Fibroblast of skin of left biceps (primary cell): ENCODE data around the gene DIAPH3.
"Not testable (repeated sequence)": the region's sequence is repeated elsewhere in the genome, so short reads cannot be mapped to it uniquely, and the experiment has no call there.

ENCODE experiments used
- DNase-seq, 2 experiments: peaks; one replicate each; pipeline ENCODE4 v3.0.0-alpha.2; 2013; ENCODE audit warnings: low read depth in 2 of 2

Gene DIAPH3

GRCh38 chr13:60094385-60095088 lies 69.2 kb downstream of the DIAPH3 start:
- DNase-seq, result no peak

DNA sequence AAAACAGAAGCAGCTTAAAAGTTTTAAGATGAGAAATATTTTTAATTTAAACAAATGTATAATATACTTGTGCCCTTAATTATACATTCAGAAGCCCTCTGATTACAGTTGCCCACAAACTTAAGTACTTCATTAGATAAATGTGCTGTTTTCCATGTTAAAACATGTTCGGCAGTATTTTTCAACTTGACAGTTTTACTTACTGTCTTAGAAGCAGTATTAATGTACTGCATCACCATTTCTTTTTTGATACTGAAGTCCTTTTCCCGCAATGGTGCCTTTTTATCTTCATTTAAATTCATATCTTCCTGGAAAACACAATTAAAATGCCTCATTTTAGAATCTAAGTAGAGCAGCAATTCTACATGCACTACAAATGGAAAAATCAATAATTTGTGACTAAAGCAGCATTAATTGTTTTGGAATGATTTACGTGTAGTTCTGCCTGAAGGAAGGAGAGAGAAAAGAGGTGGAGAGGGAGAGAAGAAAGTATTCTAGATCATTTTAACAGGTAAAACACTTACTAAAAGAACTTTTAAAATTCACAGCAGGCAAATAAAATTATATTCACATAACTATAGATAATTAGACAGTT lies 70.2 kb downstream of the DIAPH3 start:
- DNase-seq, result no peak

DNA sequence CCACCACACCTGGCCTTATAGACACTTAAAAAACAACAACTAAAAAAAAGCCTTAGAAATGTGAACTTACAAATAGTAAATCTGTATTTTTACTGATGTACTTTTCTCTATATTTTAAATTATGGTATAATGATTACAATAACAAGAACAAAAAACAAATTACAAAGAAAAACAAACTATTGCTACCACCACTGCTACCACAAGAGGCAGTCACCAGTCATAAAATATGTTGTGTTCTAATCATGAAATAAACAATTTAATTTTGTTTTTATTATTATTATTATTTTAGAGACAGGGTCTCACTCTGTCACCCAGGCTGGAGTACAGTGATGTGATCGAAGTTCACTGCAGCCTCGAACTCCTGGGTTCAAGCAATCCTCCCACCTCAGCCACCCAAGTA lies 72.2 kb downstream of the DIAPH3 start:
- DNase-seq, result no peak

DNA sequence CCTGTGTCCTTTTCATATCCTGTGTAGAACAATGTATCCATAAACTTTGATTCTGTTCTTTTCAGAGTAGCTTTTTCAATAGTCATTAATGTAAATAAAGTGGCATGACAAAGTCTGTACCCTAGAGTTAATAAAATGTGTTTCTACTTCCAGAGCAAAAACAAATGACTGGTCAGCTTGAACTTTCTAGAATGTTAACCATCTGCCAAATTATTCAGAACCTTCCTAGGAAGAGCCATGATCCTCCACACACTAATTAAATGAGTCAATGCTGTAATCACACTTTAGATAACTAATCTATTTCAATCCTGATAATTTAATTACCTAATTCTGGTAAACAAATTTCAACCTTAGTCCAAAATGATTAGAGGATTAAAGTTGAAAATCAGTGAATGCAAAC lies 73.2 kb downstream of the DIAPH3 start:
- DNase-seq, result no peak

DNA sequence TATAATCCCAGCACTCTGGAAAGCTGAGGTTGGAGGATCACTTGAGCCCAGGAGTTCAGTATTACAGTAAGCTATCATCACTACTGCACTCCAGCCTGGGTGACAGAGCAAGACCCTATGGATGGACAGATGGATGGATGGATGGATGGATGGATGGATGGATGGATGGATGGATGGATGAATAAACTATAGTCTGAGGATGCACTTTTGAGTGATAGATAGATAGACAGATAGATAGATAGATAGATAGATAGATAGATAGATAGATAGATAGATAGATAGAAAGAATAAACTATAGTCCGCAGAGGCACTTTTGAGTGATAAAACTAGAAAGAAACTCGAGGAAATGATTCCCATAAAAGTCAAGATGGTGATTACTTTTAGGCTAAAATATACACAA lies 79.9 kb downstream of the DIAPH3 start:
- not testable (repeated sequence) for DNase-seq

GRCh38 chr13:60080850-60081249 lies 82.9 kb downstream of the DIAPH3 start:
- peak; percentile 82 to 85 for DNase-seq

GRCh38 chr13:60078226-60078625 lies 85.5 kb downstream of the DIAPH3 start:
- no peak for DNase-seq

DNA sequence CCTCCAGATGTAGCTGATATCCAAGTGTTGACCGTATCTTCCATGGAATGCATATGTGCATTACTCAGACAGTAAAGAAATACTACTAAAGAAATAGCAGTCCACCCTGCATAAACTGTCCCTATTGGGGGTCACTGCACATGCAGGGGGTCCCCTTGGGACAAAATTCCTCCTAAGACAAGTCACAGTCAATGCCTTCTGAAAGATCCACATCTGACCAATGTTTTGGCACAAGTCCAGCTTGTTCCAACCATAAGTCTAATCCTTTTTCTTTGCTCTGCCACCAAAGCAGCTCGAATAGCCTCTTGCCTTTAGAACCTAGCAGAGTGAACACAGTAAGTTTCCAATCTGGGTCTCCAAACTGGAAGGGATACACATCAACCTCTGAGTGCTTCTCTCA lies 87.9 kb downstream of the DIAPH3 start:
- no peak for DNase-seq

- DNase-seq, result no peak
Measured at GRCh38 chr13:60074397-60074796, 89.3 kb downstream of the DIAPH3 start.

DNA sequence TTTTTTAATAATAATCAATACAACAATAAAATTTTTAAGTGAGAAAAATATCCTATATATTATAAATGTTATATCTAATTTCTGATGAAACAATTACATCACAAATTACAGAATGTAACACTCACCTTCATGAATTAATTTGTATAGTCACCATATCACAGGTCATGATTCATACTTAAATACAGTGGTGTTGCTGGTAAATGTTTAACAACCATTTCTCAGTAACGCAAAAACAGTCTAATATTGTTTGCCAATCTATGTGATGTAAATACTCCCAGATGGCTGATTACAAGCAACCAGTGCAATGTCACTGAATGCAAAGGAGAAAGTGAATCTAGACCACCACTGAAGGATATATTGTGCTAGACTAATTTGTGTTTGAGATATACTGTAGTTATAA lies 97.5 kb downstream of the DIAPH3 start:
- DNase-seq, result no peak

GRCh38 chr13:60062502-60062901 lies 101.2 kb downstream of the DIAPH3 start:
- DNase-seq, result no peak

DNA sequence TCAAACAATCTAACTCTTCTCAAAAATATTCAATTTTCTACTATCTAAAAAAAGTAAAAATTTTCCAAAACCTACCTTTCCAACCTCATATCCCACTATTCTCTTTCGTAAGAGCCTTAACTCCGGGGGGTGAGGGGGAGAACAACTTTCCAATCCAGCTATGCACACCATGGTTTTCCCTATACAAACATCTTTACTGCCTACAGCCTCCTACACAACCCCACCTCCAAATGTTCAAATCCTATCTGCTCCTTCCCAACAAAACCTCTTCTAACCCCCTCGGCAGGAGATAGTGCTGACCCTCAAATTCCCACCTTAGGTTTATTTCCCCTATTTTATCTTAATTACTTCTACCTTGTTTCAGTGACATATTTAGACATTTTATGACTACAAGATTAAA lies 102.0 kb downstream of the DIAPH3 start:
- DNase-seq, result no peak

- no peak for DNase-seq
Measured at GRCh38 chr13:60051754-60052285, 111.9 kb downstream of the DIAPH3 start.

- DNase-seq, result not testable (repeated sequence)
Measured at GRCh38 chr13:60048353-60048752, 115.4 kb downstream of the DIAPH3 start.

GRCh38 chr13:60047918-60048317 lies 115.8 kb downstream of the DIAPH3 start:
- no peak for DNase-seq

GRCh38 chr13:60044321-60044720 lies 119.4 kb downstream of the DIAPH3 start:
- no peak for DNase-seq

DNA sequence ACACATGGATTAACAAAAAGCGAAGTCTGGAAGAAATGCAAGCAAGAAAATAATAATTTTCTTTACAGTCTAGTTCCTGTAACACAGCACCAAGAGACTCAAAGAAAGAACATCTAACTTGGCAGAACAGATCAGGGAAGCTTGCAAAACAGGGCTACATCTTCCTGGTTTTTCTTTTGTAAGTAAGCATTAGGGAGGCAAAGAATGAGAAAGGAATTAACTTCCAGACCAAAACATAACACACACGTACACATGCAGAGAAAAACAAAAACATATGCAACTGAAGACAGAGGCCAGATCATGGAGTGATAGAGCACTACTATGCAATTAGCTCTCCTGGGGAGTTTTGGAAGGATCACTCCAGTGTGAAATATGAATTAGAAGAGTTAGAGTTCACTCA lies 120.5 kb downstream of the DIAPH3 start:
- peak; percentile 26 to 33 for DNase-seq

DNA sequence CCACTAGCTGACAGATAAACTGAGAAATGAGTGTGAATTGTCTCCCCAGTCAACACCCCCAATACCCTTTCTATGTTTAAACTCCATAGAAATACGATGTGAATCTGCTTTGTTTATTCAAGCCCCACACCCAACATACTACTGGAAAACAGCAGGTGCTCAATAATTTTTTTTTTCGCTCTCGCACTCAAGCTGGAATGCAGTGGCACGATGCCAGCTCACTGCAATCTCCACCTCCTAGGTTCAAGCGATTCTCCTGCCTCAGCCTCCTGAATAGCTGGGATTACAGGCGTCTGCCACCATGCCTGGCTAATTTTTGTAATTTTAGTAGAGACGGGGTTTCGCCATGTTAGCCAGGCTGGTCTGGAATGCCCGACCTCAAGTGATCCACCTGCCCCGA lies 123.1 kb downstream of the DIAPH3 start:
- not testable (repeated sequence) for DNase-seq

DNA sequence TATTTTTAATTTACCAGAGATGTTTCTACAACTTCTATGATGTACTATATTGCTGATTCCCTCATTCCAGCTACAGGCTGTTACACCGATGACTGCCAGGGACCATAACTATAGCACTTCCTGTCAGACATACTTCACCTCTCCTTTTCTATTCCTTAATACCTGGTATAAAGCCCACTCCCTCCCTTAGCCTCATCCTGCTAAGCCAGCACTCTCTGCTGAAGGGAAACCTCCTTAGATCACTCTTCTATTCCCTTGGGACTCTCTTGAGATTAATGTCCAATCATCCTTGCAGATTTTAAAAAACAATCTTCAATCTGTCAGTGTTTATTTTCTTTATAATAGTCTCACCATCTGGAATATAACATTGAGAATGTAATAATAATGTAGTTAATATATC lies 127.9 kb downstream of the DIAPH3 start:
- no peak for DNase-seq

- DNase-seq, result no peak
Measured at GRCh38 chr13:60032851-60033250, 130.9 kb downstream of the DIAPH3 start.

- no peak for DNase-seq
Measured at GRCh38 chr13:60028021-60028420, 135.7 kb downstream of the DIAPH3 start.

- DNase-seq, result no peak
Measured at GRCh38 chr13:60026286-60026685, 137.4 kb downstream of the DIAPH3 start.

GRCh38 chr13:60020288-60020687 lies 143.4 kb downstream of the DIAPH3 start:
- DNase-seq, result no peak
